OCI-LY7 (cell line): ENCODE measurements around the gene RNF167.

Experiments
- CTCF ChIP-seq: fragments of 200-600 bp; sonication (generic); conservative IDR thresholded peaks from 2 replicates; pipeline ENCODE4 v1.5.1; 2014; ENCODE audit warnings: mild to moderate bottlenecking, antibody characterized with exemption, low read length, moderate library complexity, mixed read lengths
- EZH2phosphoT487 ChIP-seq: fragments of 200-600 bp; sonication (generic); IDR thresholded peaks from 2 replicates; pipeline ENCODE4 v1.6.1; 2018; ENCODE audit warnings: low read depth, borderline replicate concordance, mild to moderate bottlenecking, mixed run types, antibody characterized with exemption, low read length, moderate library complexity, mixed read lengths

GRCh38 chr17:4938688-4939545 is 1.2 kb upstream of the RNF167 start:
- TF ChIP-seq CTCF = no peak
- no peak for TF ChIP-seq EZH2phosphoT487
